H4 (cell line): ENCODE results near the gene RBM41. TPM values are rescaled to one million over a fixed set of nuclear protein-coding genes. Genes with fewer than 3 reads are reported as not detected.
"Not testable (repeated sequence)": the region's sequence is repeated elsewhere in the genome, so short reads cannot be mapped to it uniquely, and the experiment has no call there.

ENCODE experiments used
- DNase-seq: peaks from one replicate; pipeline ENCODE4 v3.0.0-alpha.2; 2015; ENCODE audit warnings: low spot score
- total RNA-seq: library from RNA; depleted of rRNA; stranded (reverse); fragments of >200 nt; shearing (Covaris generic); gene quantifications from 2 replicates; pipeline ENCODE4 v1.2.3, GENCODE V29; 2014; rRNA removed

RBM41 gene
- total RNA-seq = 9.7 and 10.0 TPM in 2 replicates

GRCh38 chrX:107118322-107119147 lies at the start of gene RBM41:
Gene RBM41, minus strand, starts transcription at chrX:107118822. Its CDS starts 49 bp downstream, at chrX:107118773.
- peak; percentile 68 for DNase-seq

DNA sequence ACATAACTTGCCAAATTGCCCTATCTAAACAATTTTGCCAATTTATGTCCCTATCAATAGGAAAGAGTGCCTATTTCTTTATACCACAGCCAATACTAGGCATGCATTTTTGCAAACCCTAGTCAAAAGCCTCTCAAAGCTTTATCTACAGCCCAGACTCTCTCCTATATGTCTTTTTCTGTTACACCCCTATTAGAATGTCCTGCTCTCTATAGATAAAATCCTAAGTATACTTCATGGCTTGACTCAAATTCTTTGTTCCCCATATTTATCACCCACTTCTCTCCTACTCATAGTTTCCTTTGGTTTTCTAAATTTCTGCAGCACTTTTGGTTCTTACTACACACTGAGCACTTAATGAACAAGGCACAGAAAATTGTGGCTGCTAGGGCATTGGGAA lies 49.6 kb upstream of the RBM41 start:
- DNase-seq = no peak

DNA sequence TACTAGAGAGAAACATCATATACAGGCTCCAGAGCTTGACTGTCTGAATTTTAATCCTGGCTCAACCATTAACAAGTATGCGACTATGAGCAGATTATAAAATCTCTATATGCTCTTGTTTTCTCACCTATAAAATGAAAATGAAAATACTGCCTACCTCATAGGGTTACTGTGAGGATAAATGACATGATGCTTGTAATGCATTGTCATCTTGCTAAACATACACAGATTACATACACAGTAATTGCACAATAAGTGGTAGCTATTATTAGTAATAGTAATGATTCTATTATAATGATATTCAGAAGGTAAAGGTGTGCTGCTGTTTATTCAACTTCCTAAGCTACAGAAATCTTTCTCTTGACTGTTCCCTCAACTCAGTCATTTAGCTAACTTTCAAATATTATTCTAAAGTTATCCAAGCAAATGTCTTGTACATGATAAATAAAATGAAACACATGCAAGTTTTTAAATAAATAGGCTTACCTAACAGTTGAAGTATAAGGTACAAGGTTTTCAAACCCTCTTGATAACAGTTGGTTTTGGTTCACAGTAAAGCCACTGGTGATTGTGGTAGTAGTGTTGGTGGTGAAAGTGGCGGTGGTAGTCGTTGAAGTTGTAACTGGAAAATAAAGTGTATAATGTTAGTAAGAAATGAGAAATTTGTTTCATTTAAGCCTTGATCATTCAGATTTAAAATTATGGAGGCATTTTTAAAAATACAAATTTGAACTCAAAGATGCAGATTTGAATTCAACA lies 48.7 kb upstream of the RBM41 start:
- DNase-seq = no peak

DNA sequence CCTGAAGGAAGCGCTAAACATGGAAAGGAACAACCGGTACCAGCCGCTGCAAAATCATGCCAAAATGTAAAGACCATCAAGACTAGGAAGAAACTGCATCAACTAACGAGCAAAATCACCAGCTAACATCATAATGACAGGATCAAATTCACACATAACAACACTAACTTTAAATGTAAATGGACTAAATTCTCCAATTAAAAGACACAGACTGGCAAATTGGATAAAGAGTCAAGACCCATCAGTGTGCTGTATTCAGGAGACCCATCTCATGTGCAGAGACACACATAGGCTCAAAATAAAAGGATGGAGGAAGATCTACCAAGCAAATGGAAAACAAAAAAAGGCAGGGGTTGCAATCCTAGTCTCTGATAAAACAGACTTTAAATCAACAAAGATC lies 39.0 kb upstream of the RBM41 start:
- not testable (repeated sequence) for DNase-seq

GRCh38 chrX:107155621-107156430 lies 37.2 kb upstream of the RBM41 start:
- DNase-seq = not testable (repeated sequence)

- DNase-seq = no peak
Observed at GRCh38 chrX:107154787-107155620, 36.4 kb upstream of the RBM41 start.

- DNase-seq = no peak
Observed at GRCh38 chrX:107153005-107153404, 34.4 kb upstream of the RBM41 start.

DNA sequence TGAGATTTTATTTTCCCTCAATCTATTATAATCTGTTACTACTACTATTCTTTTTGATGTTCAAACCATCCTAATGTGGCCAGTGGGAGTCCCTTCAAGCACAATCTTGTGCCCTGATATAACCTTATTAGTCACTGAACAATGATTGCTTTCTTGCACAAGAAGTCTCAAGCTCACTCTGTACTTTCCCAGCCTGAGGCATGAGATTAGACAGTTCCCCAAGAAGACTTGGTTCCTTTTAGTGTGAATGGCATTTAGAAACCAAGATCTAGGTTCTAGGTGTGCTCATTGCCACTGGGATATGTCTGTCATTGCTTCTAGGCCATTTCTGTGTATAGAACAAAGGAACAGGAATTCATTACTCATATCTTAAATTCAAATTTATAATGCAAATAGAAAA lies 28.0 kb upstream of the RBM41 start:
- DNase-seq = no peak

- no peak for DNase-seq
Observed at GRCh38 chrX:107135965-107136307, 17.3 kb upstream of the RBM41 start.

- DNase-seq = peak; percentile 56
Observed at GRCh38 chrX:107135049-107135964, 16.7 kb upstream of the RBM41 start.

DNA sequence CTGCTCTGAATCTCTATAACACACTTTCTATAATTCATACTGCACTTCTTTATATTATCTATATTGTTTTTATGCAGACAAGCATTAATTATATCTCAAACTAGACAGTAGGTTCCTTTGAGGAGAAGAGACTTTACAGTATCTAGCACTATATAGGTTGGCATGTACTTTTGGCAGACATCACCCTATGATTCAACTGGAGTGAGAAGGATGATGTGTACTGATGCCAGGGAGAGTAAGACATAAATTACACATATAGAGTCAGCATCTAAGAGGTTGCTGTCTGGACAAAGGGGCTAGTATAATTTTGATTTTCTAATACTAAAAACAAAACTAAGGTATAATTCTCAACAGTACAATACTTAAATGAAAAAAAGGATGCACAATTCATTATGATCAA lies 5.1 kb upstream of the RBM41 start:
- no peak for DNase-seq

DNA sequence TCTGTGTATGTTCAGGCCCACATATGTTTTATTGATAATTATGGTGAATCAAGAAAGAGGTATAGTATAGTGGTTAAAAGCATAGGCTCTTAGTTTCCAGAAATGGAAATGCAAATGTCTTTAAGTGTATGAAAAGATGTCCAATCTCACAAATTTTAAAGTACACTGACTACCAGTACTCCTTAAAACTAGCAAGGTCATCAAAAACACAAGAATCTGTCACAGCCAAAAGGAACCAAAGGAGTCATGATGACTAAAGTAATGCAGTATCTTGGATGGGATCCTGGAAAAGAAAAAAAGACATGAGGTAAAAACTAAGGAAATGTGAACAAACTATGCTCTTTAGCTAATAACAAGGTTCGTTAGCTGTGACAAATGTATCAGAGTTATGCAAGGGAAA lies 661 bp upstream of the RBM41 start:
- no peak for DNase-seq

- DNase-seq = no peak
Observed at GRCh38 chrX:107117993-107118321, 665 bp downstream of the RBM41 start.

- no peak for DNase-seq
Observed at GRCh38 chrX:107107459-107107858, 11.2 kb downstream of the RBM41 start.

- DNase-seq = no peak
Observed at GRCh38 chrX:107102980-107103379, 15.6 kb downstream of the RBM41 start.

GRCh38 chrX:107076158-107076557 lies 42.5 kb downstream of the RBM41 start:
- DNase-seq = no peak

- DNase-seq = not testable (repeated sequence)
Observed at GRCh38 chrX:107057731-107058130, 60.9 kb downstream of the RBM41 start.

- no peak for DNase-seq
Observed at GRCh38 chrX:107054978-107055377, 63.6 kb downstream of the RBM41 start.

- DNase-seq = no peak
Observed at GRCh38 chrX:107050195-107050709, 68.4 kb downstream of the RBM41 start.

- DNase-seq = no peak
Observed at GRCh38 chrX:107047622-107048021, 71.0 kb downstream of the RBM41 start.
